Ammon's horn (tissue), 1 donor: Measurements from ENCODE around the gene PYCR2.

ENCODE experiments used
- DNase-seq: peaks from one replicate; pipeline ENCODE4 v3.0.0-alpha.2; 2016; ENCODE audit warnings: low spot score

Gene PYCR2

DNA sequence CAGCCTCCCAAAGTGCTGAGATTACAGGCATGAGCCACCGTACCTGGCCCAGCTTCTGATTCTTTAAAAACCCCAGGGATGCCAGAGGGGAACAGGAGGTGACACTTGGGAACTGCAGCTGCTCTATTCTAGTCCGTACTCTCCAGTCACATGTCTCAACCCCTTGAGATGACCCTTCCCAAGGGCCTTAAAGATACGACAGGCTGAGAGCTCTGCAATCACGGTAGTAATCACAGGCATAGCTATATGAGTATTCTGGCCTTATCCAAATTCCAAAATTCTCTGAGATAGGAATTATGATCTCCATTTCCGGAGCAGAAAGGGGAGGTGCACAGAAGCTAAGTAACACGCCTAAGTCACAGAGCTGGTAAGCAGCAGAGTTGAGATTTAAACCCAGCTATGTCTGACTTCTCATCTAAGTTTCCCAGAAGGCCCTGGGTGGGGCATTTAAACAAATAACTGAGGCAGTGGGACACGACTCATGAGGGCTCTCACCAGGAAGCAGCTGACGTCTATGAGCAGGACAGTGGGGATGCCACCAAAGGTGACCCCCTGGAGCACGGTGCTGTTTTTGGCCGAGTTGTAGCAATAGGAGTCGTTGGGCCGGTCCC lies 47.0 kb downstream of the PYCR2 start:
- DNase-seq, result no peak

GRCh38 chr1:225875044-225875815 lies 48.8 kb downstream of the PYCR2 start:
- no peak for DNase-seq

- DNase-seq, result no peak
These were observed 49.6 kb downstream of the PYCR2 start for GRCh38 chr1:225874431-225874830.

DNA sequence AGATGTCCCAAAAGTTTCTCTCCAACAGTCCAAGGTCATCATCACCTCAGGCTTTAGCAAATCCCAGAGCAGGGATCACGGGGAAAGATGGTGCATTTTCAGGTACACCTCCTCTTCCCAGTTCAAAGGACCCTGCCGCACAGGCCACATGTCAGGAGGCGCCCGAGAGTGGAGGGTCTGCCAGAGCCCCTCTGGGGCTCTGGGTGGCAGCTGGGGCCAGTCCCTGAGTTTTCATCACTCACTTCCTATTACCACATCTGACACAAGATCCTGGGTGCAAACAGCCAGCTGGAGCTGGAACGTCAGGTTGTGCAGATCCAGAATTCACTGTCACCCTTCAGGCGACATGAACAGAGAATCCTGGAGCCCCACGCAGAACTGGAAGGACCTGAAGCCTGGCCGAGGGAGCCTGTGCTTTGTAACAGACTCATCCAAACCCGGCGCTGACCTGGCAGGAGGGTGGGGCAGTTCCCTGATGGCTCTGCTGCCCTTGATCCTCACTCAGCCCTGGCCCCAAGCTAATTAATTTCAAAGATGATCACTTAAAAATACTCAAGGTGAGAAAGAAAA lies 50.7 kb downstream of the PYCR2 start:
- no peak for DNase-seq

DNA sequence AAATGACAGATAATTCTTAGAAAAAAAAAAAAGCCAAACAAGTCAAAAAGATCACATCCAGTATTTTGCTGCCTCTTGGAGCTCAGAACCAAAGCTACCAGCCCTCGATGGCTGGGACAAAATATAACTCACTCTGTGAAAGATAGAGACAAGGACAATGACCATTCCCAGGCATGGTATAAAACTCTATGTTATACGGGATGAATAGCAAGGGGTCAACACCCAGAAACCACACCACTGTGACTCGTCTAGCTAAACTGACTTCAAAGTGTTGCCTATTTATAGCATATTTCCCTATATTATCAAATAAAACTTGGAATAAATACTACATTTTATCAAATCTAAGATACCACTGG lies 52.0 kb downstream of the PYCR2 start:
- no peak for DNase-seq

- no peak for DNase-seq
These were observed 52.5 kb downstream of the PYCR2 start for GRCh38 chr1:225871359-225872074.

- peak; percentile 54 for DNase-seq
These were observed 53.1 kb downstream of the PYCR2 start for GRCh38 chr1:225870911-225871310.
